Measurements from ENCODE around the gene TARM1. TPM values are rescaled to one million over a fixed set of nuclear protein-coding genes. Genes with fewer than 3 reads are reported as not detected.

TARM1 gene
- total RNA-seq, 1 donor from 2014 or later, result not detected

DNA sequence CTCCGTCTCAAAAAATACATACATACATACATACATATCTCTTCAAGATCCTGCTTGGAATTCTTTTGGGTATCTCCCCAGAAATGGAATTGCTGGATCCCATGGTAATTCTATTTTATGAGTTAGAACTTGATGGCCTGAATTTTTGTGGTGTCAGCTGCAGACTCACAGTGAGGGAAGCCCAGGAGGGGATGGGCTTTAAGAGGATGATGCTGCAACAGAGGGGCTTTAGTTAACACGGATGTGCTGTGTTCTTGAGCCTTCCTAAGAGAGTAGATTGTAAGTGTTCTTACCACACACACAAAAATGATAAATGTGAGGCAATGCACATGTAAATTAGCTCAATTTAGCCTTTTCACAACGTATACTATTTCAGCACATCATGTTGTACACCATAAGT is 58.0 kb downstream of the TARM1 start:
- H3K9ac ChIP-seq (ENCODE audit: low read depth in 1 of 3, low read length in 3 of 3), result no peak overlapping the region
- H3K9me3 ChIP-seq (ENCODE audit: control insufficient read depth in 3 of 3, low read length in 3 of 3), result no peaks in the 10 kb centered on the region
- H3K4me1 ChIP-seq (ENCODE audit: control insufficient read depth in 3 of 3, insufficient read depth in 3 of 3, low read length in 3 of 3), result peaks cover 0 to 3% (median 0%) of the 10 kb centered on the region in 3 donors
- H3K4me3 ChIP-seq (ENCODE audit: low read length in 3 of 3), result no peak overlapping the region
- H3K36me3 ChIP-seq (ENCODE audit: control insufficient read depth in 3 of 3, insufficient read depth in 3 of 3, low read length in 3 of 3), result no peaks in the 10 kb centered on the region
- no peak overlapping the region for H3K27ac ChIP-seq (ENCODE audit: low read depth, low read length)
- peaks cover 0 to 14% (median 6%) of the 10 kb centered on the region in 3 donors for H3K27me3 ChIP-seq (ENCODE audit: control insufficient read depth in 3 of 3, insufficient read depth in 3 of 3, low read length in 3 of 3)

DNA sequence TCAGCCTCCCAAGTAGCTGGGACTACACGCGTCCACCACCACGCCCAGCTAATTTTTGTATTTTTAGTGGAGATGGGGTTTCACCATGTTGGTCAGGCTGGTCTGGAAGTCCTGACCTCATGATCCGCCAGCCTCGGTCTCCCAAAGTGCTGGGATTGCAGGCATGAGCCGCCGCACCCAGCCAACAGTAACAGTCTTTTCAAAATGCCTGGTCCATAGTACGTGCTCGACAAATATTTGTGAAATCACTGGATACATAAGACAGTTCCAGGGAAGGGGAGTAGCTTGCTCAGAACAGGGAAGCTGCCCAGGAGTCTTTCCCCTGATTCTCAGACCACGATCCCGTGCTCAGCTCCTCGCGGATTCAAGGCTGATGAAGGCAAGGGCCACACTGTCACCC is 59.2 kb downstream of the TARM1 start:
- Histone ChIP-seq H3K27me3 (ENCODE audit: control insufficient read depth in 3 of 3, insufficient read depth in 3 of 3, low read length in 3 of 3) (peaks cover 0 to 14% (median 6%) of the 10 kb centered on the region in 3 donors), H3K27ac (ENCODE audit: low read depth, low read length) (no peak overlapping the region), H3K4me3 (ENCODE audit: low read length in 3 of 3) (no peak overlapping the region), H3K9me3 (ENCODE audit: control insufficient read depth in 3 of 3, low read length in 3 of 3) (no peaks in the 10 kb centered on the region), H3K4me1 (ENCODE audit: control insufficient read depth in 3 of 3, insufficient read depth in 3 of 3, low read length in 3 of 3) (peaks cover 0 to 3% (median 0%) of the 10 kb centered on the region in 3 donors), H3K9ac (ENCODE audit: low read depth in 1 of 3, low read length in 3 of 3) (no peak overlapping the region), H3K36me3 (ENCODE audit: control insufficient read depth in 3 of 3, insufficient read depth in 3 of 3, low read length in 3 of 3) (no peaks in the 10 kb centered on the region)

DNA sequence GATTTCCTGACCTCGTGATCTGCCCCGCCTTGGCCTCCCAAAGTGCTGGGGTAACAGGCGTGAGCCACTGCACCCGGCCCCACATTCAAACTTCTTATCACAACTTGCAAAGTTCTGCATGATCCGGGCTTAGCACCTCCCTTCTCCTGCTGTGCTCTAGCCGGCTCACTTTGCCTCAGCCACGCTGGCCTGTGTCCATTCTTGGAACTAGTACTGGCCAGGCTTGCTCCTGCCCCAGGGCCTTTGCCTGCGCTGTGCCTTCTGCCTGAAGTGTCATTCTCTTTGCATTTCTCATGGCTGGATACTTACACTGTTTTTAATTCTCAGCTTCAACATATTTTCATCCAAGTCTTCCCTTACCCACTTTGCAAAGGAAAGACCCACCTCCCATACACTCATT is 59.8 kb downstream of the TARM1 start:
- Histone ChIP-seq H3K27me3 (ENCODE audit: control insufficient read depth in 3 of 3, insufficient read depth in 3 of 3, low read length in 3 of 3) (peaks cover 0 to 11% (median 6%) of the 10 kb centered on the region in 3 donors), H3K9me3 (ENCODE audit: control insufficient read depth in 3 of 3, low read length in 3 of 3) (no peaks in the 10 kb centered on the region), H3K4me1 (ENCODE audit: control insufficient read depth in 3 of 3, insufficient read depth in 3 of 3, low read length in 3 of 3) (peaks cover 0 to 3% (median 0%) of the 10 kb centered on the region in 3 donors), H3K36me3 (ENCODE audit: control insufficient read depth in 3 of 3, insufficient read depth in 3 of 3, low read length in 3 of 3) (no peaks in the 10 kb centered on the region), H3K27ac (ENCODE audit: low read depth, low read length) (no peak overlapping the region), H3K4me3 (ENCODE audit: low read length in 3 of 3) (no peak overlapping the region), H3K9ac (ENCODE audit: low read depth in 1 of 3, low read length in 3 of 3) (no peak overlapping the region)

Small RNA genes within 50 kb of the gene (small RNA-seq; reads per million reads assigned to genes)
- gene AC012314.20, result not detected

Other genes with a start within 250 kb of the TARM1 start
- 20.9 TPM for gene MYADM, start 213.5 kb downstream of the TARM1 start, total RNA-seq
- gene PRKCG, start 199.2 kb downstream of the TARM1 start, total RNA-seq, result not detected
- not detected for gene CACNG7, start 172.1 kb downstream of the TARM1 start, total RNA-seq
- under 0.01 TPM for gene CACNG8, start 118.4 kb downstream of the TARM1 start, total RNA-seq
- 17.7 TPM for gene CACNG6, start 89.7 kb downstream of the TARM1 start, total RNA-seq
- gene VSTM1, start 17.5 kb downstream of the TARM1 start, total RNA-seq, result not detected
- 0.52 TPM for gene OSCAR, start 19.4 kb upstream of the TARM1 start, total RNA-seq
- 7.8 TPM for gene NDUFA3, start 21.5 kb upstream of the TARM1 start, total RNA-seq
- gene TFPT, start 34.3 kb upstream of the TARM1 start, total RNA-seq, result 12.0 TPM
- 34.4 TPM for gene PRPF31, start 34.4 kb upstream of the TARM1 start, total RNA-seq
- gene CNOT3, start 56.4 kb upstream of the TARM1 start, total RNA-seq, result 6.3 TPM
- 7.8 TPM for gene LENG1, start 78.4 kb upstream of the TARM1 start, total RNA-seq
- 1.0 TPM for gene TMC4, start 91.8 kb upstream of the TARM1 start, total RNA-seq
- gene MBOAT7, start 108.2 kb upstream of the TARM1 start, total RNA-seq, result 8.9 TPM
- 29.7 TPM for gene TSEN34, start 109.9 kb upstream of the TARM1 start, total RNA-seq
- gene RPS9, start 119.5 kb upstream of the TARM1 start, total RNA-seq, result 4,630 TPM
- 4.2 TPM for gene LILRB3, start 141.6 kb upstream of the TARM1 start, total RNA-seq
- gene LILRA6, start 161.4 kb upstream of the TARM1 start, total RNA-seq, result under 0.01 TPM
- gene LILRB5, start 175.9 kb upstream of the TARM1 start, total RNA-seq, result 2.6 TPM
- 0.52 TPM for gene LILRB2, start 199.7 kb upstream of the TARM1 start, total RNA-seq
- 2.6 TPM for gene LILRA5, start 231.8 kb upstream of the TARM1 start, total RNA-seq